ENCODE results near the gene NRTN. TPM values are rescaled to one million over a fixed set of nuclear protein-coding genes. Genes with fewer than 3 reads are reported as not detected.

The NRTN gene
- total and polyA plus RNA-seq, 2 donors (not counting 3 experiments of a cell fraction or from before 2014, with no cell fraction given) = 0.41 TPM; not detected in 1

GRCh38 chr19:5850743-5851293, 46.0 kb downstream of the NRTN start:
- H2AFZ ChIP-seq (ENCODE audit: low read depth, low read length) = no peak overlapping the region
- no peak for DNase-seq (ENCODE audit: low read depth, low spot score)
- no peaks in the 10 kb centered on the region for H3K36me3 ChIP-seq (ENCODE audit: control insufficient read depth in 2 of 2, extremely low read depth in 1 of 2, insufficient read depth in 2 of 2, low read length in 2 of 2)
- no peak overlapping the region for H3K4me2 ChIP-seq (ENCODE audit: insufficient read depth, low read length)
- no peak overlapping the region for H3K9ac ChIP-seq (replicated peaks; ENCODE audit: extremely low read depth, insufficient read depth, low read length)
- peaks cover 0 to 2% of the 10 kb centered on the region in 2 experiments for H3K27me3 ChIP-seq (ENCODE audit: control insufficient read depth in 2 of 2, insufficient read depth in 2 of 2, low read length in 2 of 2)
- no peaks in the 10 kb centered on the region for H3K9me3 ChIP-seq (replicated peaks; ENCODE audit: control insufficient read depth, insufficient read depth, low read length)
- intact Hi-C loops (cut with micrococcal nuclease) = no loop called here
- no peaks in the 10 kb centered on the region for H3K4me1 ChIP-seq (ENCODE audit: control insufficient read depth, extremely low read depth, insufficient read depth, low read length)
- H3K4me3 ChIP-seq (replicated peaks in 1 of 3; ENCODE audit: insufficient read depth in 1 of 3, low read depth in 1 of 3, low read length in 3 of 3) = no peak overlapping the region
- dilution Hi-C loops (cut with MboI; ENCODE audit: extremely low pct_ligation_motif_present, low sequenced_read_pairs) = no loop called here
- no peak for FAIRE-seq
- no peaks in the 10 kb centered on the region for H4K20me1 ChIP-seq (replicated peaks; ENCODE audit: control insufficient read depth, extremely low read depth, insufficient read depth, low read length)
- no peaks in the 10 kb centered on the region for H3K9me1 ChIP-seq (replicated peaks; ENCODE audit: control insufficient read depth, extremely low read depth, insufficient read depth, low read length)
- no peaks in the 10 kb centered on the region for H3K79me2 ChIP-seq (ENCODE audit: control insufficient read depth, insufficient read depth, low read length)
- BruUV-seq (replicated peaks) = no TSS peak
- ChIA-PET CTCF (no interaction called here), POLR2A (no interaction called here)
- H3K27ac ChIP-seq (ENCODE audit: insufficient read depth, low read depth, low read length) = no peak overlapping the region
- TF ChIP-seq GATA2 (IDR thresholded peaks at IDR 0.05; ENCODE audit: insufficient read depth, insufficient read length, low read depth, low read length) (no peak), EZH2 (IDR thresholded peaks at IDR 0.05; ENCODE audit: borderline replicate concordance, low read depth, low read length, severe bottlenecking) (no peak), FOS (IDR thresholded peaks at IDR 0.05; ENCODE audit: borderline replicate concordance, insufficient read depth, low read length) (no peak), MYC (IDR thresholded peaks at IDR 0.05; ENCODE audit: low read depth, low read length) (no peak), JUN (IDR thresholded peaks at IDR 0.05; ENCODE audit: borderline replicate concordance, insufficient read depth, insufficient read length, low read depth) (no peak), POLR2A (IDR thresholded peaks at IDR 0.05; ENCODE audit: low read depth, low read length) (no peak), POLR2AphosphoS5 (IDR thresholded peaks at IDR 0.05; ENCODE audit: insufficient read depth, low read depth, low read length) (no peak), MAX (IDR thresholded peaks at IDR 0.05; ENCODE audit: insufficient read depth, insufficient read length) (no peak)
- TF ChIP-seq, protein P1, sequence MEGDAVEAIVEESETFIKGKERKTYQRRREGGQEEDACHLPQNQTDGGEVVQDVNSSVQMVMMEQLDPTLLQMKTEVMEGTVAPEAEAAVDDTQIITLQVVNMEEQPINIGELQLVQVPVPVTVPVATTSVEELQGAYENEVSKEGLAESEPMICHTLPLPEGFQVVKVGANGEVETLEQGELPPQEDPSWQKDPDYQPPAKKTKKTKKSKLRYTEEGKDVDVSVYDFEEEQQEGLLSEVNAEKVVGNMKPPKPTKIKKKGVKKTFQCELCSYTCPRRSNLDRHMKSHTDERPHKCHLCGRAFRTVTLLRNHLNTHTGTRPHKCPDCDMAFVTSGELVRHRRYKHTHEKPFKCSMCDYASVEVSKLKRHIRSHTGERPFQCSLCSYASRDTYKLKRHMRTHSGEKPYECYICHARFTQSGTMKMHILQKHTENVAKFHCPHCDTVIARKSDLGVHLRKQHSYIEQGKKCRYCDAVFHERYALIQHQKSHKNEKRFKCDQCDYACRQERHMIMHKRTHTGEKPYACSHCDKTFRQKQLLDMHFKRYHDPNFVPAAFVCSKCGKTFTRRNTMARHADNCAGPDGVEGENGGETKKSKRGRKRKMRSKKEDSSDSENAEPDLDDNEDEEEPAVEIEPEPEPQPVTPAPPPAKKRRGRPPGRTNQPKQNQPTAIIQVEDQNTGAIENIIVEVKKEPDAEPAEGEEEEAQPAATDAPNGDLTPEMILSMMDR (IDR thresholded peaks at IDR 0.05; ENCODE audit: extremely low read depth in 1 of 2, insufficient read depth in 1 of 2, low read depth in 1 of 2, low read length in 2 of 2) = no peak

Data from endothelial cell of umbilical vein (primary cell).